HEK293 (cell line): ENCODE results near the gene GALNT10.

Experiments used
- CTCF ChIA-PET: fragments of 350-600 bp; formaldehyde crosslinking; extraction: SDS; loops from one replicate; lab custom pipeline; 2021; ENCODE audit warnings: antibody characterized with exemption; lab: Yijun Ruan, JAX
- POLR2A ChIA-PET: fragments of 300-600 bp; formaldehyde crosslinking; extraction: SDS; loops from one replicate; lab custom pipeline; 2020; ENCODE audit warnings: antibody characterized with exemption, inconsistent platforms; lab: Yijun Ruan, JAX
- H3K27ac ChIP-seq: fragments of 200-500 bp; sonication (Bioruptor generic); 2 replicates; pipeline ENCODE4 v1.5.1; 2014; ENCODE audit warnings: low read depth, low read length, control low read depth, inconsistent platforms; ENCODE audit errors: extremely low read depth
- H3K36me3 ChIP-seq, 2 experiments: fragments of 200-500 bp in 1 of 2; sonication (Bioruptor generic) in 1 of 2; 1 replicate in 1 of 2; 2 replicates in 1 of 2; pipeline ENCODE4 v1.5.1; 2014 to 2017; ENCODE audit warnings: inconsistent platforms in 2 of 2, low read length in 2 of 2; ENCODE audit not compliant: control insufficient read depth in 2 of 2, insufficient read depth in 1 of 2
- H3K4me1 ChIP-seq: fragments of 200-500 bp; sonication (Bioruptor generic); 2 replicates; pipeline ENCODE4 v1.5.1; 2014; ENCODE audit warnings: mild to moderate bottlenecking, low read length, inconsistent platforms; ENCODE audit not compliant: control insufficient read depth, insufficient read depth
- H3K4me3 ChIP-seq: 2 replicates; pipeline ENCODE4 v1.5.1; 2011; ENCODE audit warnings: low read depth, mild to moderate bottlenecking, control low read depth, low read length, moderate library complexity
- H3K9me3 ChIP-seq: fragments of 200-500 bp; sonication (Bioruptor generic); 2 replicates; pipeline ENCODE4 v1.5.1; 2014; ENCODE audit warnings: low read depth, low read length, inconsistent platforms; ENCODE audit not compliant: control insufficient read depth, insufficient read depth
- GLI2 ChIP-seq: fragments of 450-650 bp; formaldehyde crosslinking; IDR thresholded peaks from 2 replicates; pipeline ENCODE4; 2017; ENCODE audit warnings: missing biosample characterization, missing genetic modification characterization, low read depth, borderline replicate concordance
- GLIS1 ChIP-seq: fragments of 450-650 bp; formaldehyde crosslinking; IDR thresholded peaks from 2 replicates; pipeline ENCODE4 v1.5.1; 2016; ENCODE audit warnings: missing biosample characterization, missing genetic modification characterization
- KLF10 ChIP-seq: fragments of 450-650 bp; IDR thresholded peaks from 2 replicates; pipeline ENCODE4 v1.5.1; 2018; ENCODE audit warnings: missing biosample characterization, mild to moderate bottlenecking, missing genetic modification characterization
- KLF7 ChIP-seq: fragments of 450-650 bp; formaldehyde crosslinking; IDR thresholded peaks from 2 replicates; pipeline ENCODE4 v1.5.1; 2016; ENCODE audit warnings: missing biosample characterization, missing genetic modification characterization, borderline replicate concordance
- MZF1 ChIP-seq: fragments of 450-650 bp; formaldehyde crosslinking; IDR thresholded peaks from 2 replicates; pipeline ENCODE4 v1.5.1; 2017; ENCODE audit warnings: missing biosample characterization, missing genetic modification characterization, borderline replicate concordance
- SP2 ChIP-seq: fragments of 450-650 bp; formaldehyde crosslinking; IDR thresholded peaks from 2 replicates; pipeline ENCODE4 v1.5.1; 2016; ENCODE audit warnings: missing biosample characterization, missing genetic modification characterization
- ZBTB17 ChIP-seq: fragments of 450-650 bp; formaldehyde crosslinking; IDR thresholded peaks from 2 replicates; pipeline ENCODE4 v1.5.1; 2016; ENCODE audit warnings: missing biosample characterization, missing genetic modification characterization
- ZFP3 ChIP-seq: fragments of 450-650 bp; formaldehyde crosslinking; IDR thresholded peaks from 2 replicates; pipeline ENCODE4 v1.5.1; 2016; ENCODE audit warnings: low read depth, missing biosample characterization, missing genetic modification characterization
- ZNF133 ChIP-seq: fragments of 450-650 bp; formaldehyde crosslinking; IDR thresholded peaks from 2 replicates; pipeline ENCODE4 v1.5.1; 2016; ENCODE audit warnings: missing biosample characterization, missing genetic modification characterization
- ZNF211 ChIP-seq: fragments of 450-650 bp; formaldehyde crosslinking; IDR thresholded peaks from 2 replicates; pipeline ENCODE4 v1.5.1; 2016; ENCODE audit warnings: low read depth, missing biosample characterization, missing genetic modification characterization
- ZNF335 ChIP-seq: fragments of 450-650 bp; formaldehyde crosslinking; conservative IDR thresholded peaks from 2 replicates; pipeline ENCODE4 v1.5.1; 2016; ENCODE audit warnings: missing biosample characterization, missing genetic modification characterization
- ZNF354C ChIP-seq: fragments of 450-650 bp; formaldehyde crosslinking; IDR thresholded peaks from 2 replicates; pipeline ENCODE4 v1.5.1; 2016; ENCODE audit warnings: missing biosample characterization, missing genetic modification characterization, low read depth, borderline replicate concordance
- ZNF37A ChIP-seq: fragments of 450-650 bp; IDR thresholded peaks from 2 replicates; pipeline ENCODE4 v1.5.1; 2018; ENCODE audit warnings: missing biosample characterization, missing genetic modification characterization
- ZNF394 ChIP-seq: fragments of 450-650 bp; formaldehyde crosslinking; IDR thresholded peaks from 2 replicates; pipeline ENCODE4 v1.5.1; 2016; ENCODE audit warnings: missing biosample characterization, missing genetic modification characterization, mild to moderate bottlenecking, moderate library complexity, borderline replicate concordance
- ZNF560 ChIP-seq: fragments of 450-650 bp; formaldehyde crosslinking; IDR thresholded peaks from 2 replicates; pipeline ENCODE4 v1.5.1; 2017; ENCODE audit warnings: missing biosample characterization, missing genetic modification characterization, borderline replicate concordance
- ZNF561 ChIP-seq: fragments of 450-650 bp; IDR thresholded peaks from 2 replicates; pipeline ENCODE4 v1.5.1; 2018; ENCODE audit warnings: missing biosample characterization, missing genetic modification characterization, borderline replicate concordance
- ZNF596 ChIP-seq: fragments of 450-650 bp; IDR thresholded peaks from 2 replicates; pipeline ENCODE4 v1.5.0; 2018; ENCODE audit warnings: missing biosample characterization, mild to moderate bottlenecking, missing genetic modification characterization, moderate library complexity
- ZNF660 ChIP-seq: fragments of 450-650 bp; IDR thresholded peaks from 2 replicates; pipeline ENCODE4 v1.5.1; 2018; ENCODE audit warnings: missing biosample characterization, mild to moderate bottlenecking, missing genetic modification characterization
- ZNF707 ChIP-seq: fragments of 450-650 bp; formaldehyde crosslinking; IDR thresholded peaks from 2 replicates; pipeline ENCODE4 v1.5.1; 2016; ENCODE audit warnings: missing biosample characterization, missing genetic modification characterization
- ZNF768 ChIP-seq: fragments of 450-650 bp; formaldehyde crosslinking; IDR thresholded peaks from 2 replicates; pipeline ENCODE4 v1.5.1; 2018; ENCODE audit warnings: missing biosample characterization, mild to moderate bottlenecking, missing genetic modification characterization
- ZSCAN23 ChIP-seq: fragments of 450-650 bp; formaldehyde crosslinking; IDR thresholded peaks from 2 replicates; pipeline ENCODE4 v1.5.1; 2016; ENCODE audit warnings: missing biosample characterization, missing genetic modification characterization
- ZSCAN30 ChIP-seq: fragments of 450-650 bp; IDR thresholded peaks from 2 replicates; pipeline ENCODE4 v1.5.1; 2018; ENCODE audit warnings: missing biosample characterization, mild to moderate bottlenecking, missing genetic modification characterization, moderate library complexity
- TF ChIP-seq, protein P1 (sequence below): fragments of 450-650 bp; formaldehyde crosslinking; IDR thresholded peaks from 2 replicates; pipeline ENCODE4 v1.5.1; 2017; ENCODE audit warnings: missing biosample characterization, missing genetic modification characterization
- TF ChIP-seq, protein P2 (sequence below): fragments of 450-650 bp; IDR thresholded peaks from 2 replicates; pipeline ENCODE4 v1.5.1; 2018; ENCODE audit warnings: missing biosample characterization, missing genetic modification characterization
- TF ChIP-seq, protein P3 (sequence below): fragments of 450-650 bp; formaldehyde crosslinking; IDR thresholded peaks from 2 replicates; pipeline ENCODE4 v1.5.1; 2016; ENCODE audit warnings: missing biosample characterization, missing genetic modification characterization, borderline replicate concordance
- TF ChIP-seq, protein P4 (sequence below): fragments of 450-650 bp; formaldehyde crosslinking; IDR thresholded peaks from 2 replicates; pipeline ENCODE4 v1.5.1; 2016; ENCODE audit warnings: missing biosample characterization, missing genetic modification characterization
- TF ChIP-seq, protein P5 (sequence below): fragments of 450-650 bp; formaldehyde crosslinking; IDR thresholded peaks from 2 replicates; pipeline ENCODE4 v1.5.1; 2016; ENCODE audit warnings: missing biosample characterization, missing genetic modification characterization

The GALNT10 gene

DNA sequence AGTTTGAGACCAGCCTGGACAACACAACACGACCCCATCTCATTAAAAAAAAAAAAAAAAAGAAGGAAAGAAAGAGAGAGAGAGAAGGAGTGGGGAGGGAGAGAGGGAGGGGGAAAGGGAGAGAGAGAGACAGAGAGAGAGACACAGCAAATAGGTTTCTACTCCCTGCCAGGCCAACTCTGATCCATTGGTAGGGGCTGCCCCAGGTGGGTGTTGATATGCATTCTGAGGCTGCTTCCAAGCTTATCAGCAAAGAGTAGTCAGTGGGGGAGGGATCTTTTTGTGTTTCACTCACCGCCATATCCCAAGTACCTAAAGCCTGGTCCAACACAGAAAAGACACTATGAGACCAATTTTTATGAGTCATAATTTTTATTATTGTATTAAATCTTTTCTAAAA lies 198.3 kb downstream of the GALNT10 start (continued):
- TF ChIP-seq ZFP3 (tag by site-specific recombination), result no peak
- no peak for TF ChIP-seq ZNF561 (tag by site-specific recombination)
- TF ChIP-seq KLF7, result no peak
- TF ChIP-seq ZSCAN30 (tag by site-specific recombination), result no peak
- no peak for TF ChIP-seq ZNF707 (tag by site-specific recombination)
- TF ChIP-seq, protein P1, sequence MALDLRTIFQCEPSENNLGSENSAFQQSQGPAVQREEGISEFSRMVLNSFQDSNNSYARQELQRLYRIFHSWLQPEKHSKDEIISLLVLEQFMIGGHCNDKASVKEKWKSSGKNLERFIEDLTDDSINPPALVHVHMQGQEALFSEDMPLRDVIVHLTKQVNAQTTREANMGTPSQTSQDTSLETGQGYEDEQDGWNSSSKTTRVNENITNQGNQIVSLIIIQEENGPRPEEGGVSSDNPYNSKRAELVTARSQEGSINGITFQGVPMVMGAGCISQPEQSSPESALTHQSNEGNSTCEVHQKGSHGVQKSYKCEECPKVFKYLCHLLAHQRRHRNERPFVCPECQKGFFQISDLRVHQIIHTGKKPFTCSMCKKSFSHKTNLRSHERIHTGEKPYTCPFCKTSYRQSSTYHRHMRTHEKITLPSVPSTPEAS (tag by site-specific recombination), result no peak

DNA sequence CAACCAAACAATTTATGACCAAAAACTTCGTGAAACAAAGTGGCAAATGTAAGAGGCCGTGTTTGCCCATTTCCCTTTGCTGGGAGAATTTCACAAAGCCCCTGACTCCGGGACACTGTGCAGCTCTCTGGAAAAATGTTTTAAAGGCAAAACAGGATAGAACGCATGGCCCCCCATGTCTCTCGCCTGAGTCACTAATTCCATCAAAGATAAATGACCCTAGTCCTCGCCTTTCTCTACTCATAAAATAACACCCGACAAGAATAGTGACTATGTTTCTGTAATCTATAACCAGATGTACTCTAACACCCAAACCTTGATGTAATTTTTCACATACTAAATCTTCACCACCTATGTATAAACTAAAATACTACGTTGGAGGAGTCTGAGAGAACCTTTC lies 199.6 kb downstream of the GALNT10 start:
- peak; percentile 8; the same call in 1 of the 2 replicates for TF ChIP-seq GLIS1 (tag by site-specific recombination)
- TF ChIP-seq ZNF660 (tag by site-specific recombination), result 0 out of 2 replicates have a peak, but pooled peaks have one; percentile 15
- no peak for TF ChIP-seq ZNF133 (tag by site-specific recombination)
- CTCF ChIA-PET, result no interaction called here
- Histone ChIP-seq H3K27ac (no peak overlapping the region), H3K36me3 (no peaks in the 10 kb centered on the region), H3K4me3 (no peak overlapping the region), H3K9me3 (no peaks in the 10 kb centered on the region), H3K4me1 (no peaks in the 10 kb centered on the region)
- POLR2A ChIA-PET, result no interaction called here

DNA sequence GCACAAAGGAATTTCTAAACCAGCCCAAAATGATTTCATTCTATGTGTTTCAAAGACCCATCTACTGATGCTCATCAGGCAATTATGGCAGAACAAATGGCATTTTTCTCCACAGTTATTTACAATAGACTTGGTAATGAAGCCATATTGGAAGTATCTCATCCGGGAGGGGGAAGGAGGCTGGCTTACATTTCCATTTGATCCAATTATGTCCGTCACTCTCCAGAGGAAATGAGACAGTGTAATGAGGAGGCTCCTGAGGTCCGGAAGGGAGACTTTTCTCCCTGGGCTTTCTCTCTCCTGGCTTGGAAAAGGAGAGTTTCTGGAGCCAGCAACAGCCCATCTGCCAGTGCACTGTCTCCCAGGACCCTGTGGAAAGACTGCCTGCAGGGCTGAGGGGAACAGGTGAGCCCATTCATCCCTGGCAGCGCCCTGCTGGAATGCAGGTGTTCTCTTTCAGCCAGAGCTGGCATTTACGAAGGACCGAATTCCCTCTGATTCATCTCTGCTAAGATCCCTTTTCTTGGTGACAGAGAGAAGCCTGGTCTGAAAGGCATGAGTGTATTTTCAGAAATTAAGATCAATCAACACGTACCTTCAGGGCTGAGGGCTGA lies 200.3 kb downstream of the GALNT10 start:
- Histone ChIP-seq H3K36me3 (no peaks in the 10 kb centered on the region), H3K4me3 (no peak overlapping the region), H3K4me1 (no peaks in the 10 kb centered on the region), H3K9me3 (no peaks in the 10 kb centered on the region), H3K27ac (no peak overlapping the region)
- ChIA-PET CTCF (interaction anchor here (0.5 kb wide), 1 partner anchor 162 kb away, joined by 5 read pairs; no protein-coding TSS in a partner anchor), POLR2A (no interaction called here)
- TF ChIP-seq ZBTB17 (tag by site-specific recombination) (no peak), GLI2 (tag by site-specific recombination) (no peak), SP2 (tag by site-specific recombination) (no peak), ZNF37A (no peak), ZNF354C (tag by site-specific recombination) (no peak), ZNF660 (tag by site-specific recombination) (no peak), ZSCAN23 (tag by site-specific recombination) (no peak), MZF1 (tag by site-specific recombination) (no peak), KLF10 (tag by site-specific recombination) (no peak), ZNF394 (no peak), ZNF335 (tag by site-specific recombination) (no peak), ZNF211 (tag by site-specific recombination) (no peak), ZNF596 (tag by site-specific recombination) (no peak), ZNF768 (tag by site-specific recombination) (no peak), ZNF560 (tag by site-specific recombination) (no peak)
- TF ChIP-seq, protein P2, sequence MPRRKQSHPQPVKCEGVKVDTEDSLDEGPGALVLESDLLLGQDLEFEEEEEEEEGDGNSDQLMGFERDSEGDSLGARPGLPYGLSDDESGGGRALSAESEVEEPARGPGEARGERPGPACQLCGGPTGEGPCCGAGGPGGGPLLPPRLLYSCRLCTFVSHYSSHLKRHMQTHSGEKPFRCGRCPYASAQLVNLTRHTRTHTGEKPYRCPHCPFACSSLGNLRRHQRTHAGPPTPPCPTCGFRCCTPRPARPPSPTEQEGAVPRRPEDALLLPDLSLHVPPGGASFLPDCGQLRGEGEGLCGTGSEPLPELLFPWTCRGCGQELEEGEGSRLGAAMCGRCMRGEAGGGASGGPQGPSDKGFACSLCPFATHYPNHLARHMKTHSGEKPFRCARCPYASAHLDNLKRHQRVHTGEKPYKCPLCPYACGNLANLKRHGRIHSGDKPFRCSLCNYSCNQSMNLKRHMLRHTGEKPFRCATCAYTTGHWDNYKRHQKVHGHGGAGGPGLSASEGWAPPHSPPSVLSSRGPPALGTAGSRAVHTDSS (tag by site-specific recombination), result no peak
- TF ChIP-seq, protein P3, sequence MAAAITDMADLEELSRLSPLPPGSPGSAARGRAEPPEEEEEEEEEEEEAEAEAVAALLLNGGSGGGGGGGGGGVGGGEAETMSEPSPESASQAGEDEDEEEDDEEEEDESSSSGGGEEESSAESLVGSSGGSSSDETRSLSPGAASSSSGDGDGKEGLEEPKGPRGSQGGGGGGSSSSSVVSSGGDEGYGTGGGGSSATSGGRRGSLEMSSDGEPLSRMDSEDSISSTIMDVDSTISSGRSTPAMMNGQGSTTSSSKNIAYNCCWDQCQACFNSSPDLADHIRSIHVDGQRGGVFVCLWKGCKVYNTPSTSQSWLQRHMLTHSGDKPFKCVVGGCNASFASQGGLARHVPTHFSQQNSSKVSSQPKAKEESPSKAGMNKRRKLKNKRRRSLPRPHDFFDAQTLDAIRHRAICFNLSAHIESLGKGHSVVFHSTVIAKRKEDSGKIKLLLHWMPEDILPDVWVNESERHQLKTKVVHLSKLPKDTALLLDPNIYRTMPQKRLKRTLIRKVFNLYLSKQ (tag by site-specific recombination), result no peak
- TF ChIP-seq, protein P4, sequence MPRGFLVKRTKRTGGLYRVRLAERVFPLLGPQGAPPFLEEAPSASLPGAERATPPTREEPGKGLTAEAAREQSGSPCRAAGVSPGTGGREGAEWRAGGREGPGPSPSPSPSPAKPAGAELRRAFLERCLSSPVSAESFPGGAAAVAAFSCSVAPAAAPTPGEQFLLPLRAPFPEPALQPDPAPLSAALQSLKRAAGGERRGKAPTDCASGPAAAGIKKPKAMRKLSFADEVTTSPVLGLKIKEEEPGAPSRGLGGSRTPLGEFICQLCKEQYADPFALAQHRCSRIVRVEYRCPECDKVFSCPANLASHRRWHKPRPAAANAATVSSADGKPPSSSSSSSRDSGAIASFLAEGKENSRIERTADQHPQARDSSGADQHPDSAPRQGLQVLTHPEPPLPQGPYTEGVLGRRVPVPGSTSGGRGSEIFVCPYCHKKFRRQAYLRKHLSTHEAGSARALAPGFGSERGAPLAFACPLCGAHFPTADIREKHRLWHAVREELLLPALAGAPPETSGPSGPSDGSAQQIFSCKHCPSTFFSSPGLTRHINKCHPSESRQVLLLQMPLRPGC, result no peak
- TF ChIP-seq, protein P5, sequence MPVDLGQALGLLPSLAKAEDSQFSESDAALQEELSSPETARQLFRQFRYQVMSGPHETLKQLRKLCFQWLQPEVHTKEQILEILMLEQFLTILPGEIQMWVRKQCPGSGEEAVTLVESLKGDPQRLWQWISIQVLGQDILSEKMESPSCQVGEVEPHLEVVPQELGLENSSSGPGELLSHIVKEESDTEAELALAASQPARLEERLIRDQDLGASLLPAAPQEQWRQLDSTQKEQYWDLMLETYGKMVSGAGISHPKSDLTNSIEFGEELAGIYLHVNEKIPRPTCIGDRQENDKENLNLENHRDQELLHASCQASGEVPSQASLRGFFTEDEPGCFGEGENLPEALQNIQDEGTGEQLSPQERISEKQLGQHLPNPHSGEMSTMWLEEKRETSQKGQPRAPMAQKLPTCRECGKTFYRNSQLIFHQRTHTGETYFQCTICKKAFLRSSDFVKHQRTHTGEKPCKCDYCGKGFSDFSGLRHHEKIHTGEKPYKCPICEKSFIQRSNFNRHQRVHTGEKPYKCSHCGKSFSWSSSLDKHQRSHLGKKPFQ (tag by site-specific recombination), result no peak
